ENCODE results near the gene IFNGR1. TPM values are rescaled to one million over a fixed set of nuclear protein-coding genes. Genes with fewer than 3 reads are reported as not detected.

IFNGR1 gene
- total RNA-seq, 5 donors from 2014 or later (not counting 1 experiment from before 2014, with no cell fraction given), result 23.6 to 42.4 (median 28.5) TPM

- H3K9me3 Mint-ChIP-seq, result peaks cover 0 to 6% (median 0%) of the 10 kb centered on the region in 3 donors
- peaks cover 8 to 22% of the 10 kb centered on the region in 2 donors for H3K27me3 Mint-ChIP-seq
- H3K36me3 Mint-ChIP-seq, result no peaks in the 10 kb centered on the region
- DNase-seq (no peak), ATAC-seq (replicated peaks in 1 of 4) (no peak)
- H3K4me3 Mint-ChIP-seq, result no peak overlapping the region
- WGBS (ENCODE audit: insufficient coverage), result 94% methylated on average over 3 of the region's 5 CpGs
- H3K9me3 ChIP-seq, result no peaks in the 10 kb centered on the region
- H3K27ac ChIP-seq (ENCODE audit: low read length), result no peak overlapping the region
- H3K36me3 ChIP-seq (ENCODE audit: control insufficient read depth in 2 of 2, extremely low read depth in 1 of 2, insufficient read depth in 1 of 2, low read length in 1 of 2), result peaks cover 0 to 2% of the 10 kb centered on the region in 2 donors
- peaks cover 21 to 27% (median 23%) of the 10 kb centered on the region in 3 donors for H3K4me1 Mint-ChIP-seq
- no peak overlapping the region for H3K4me3 ChIP-seq (ENCODE audit: control insufficient read depth in 1 of 2, extremely low read depth in 1 of 2, low read length in 1 of 2)
- H3K4me1 ChIP-seq (ENCODE audit: control insufficient read depth in 1 of 2, extremely low read depth in 1 of 2, insufficient read depth in 2 of 2, low read length in 2 of 2), result peaks cover 0 to 20% of the 10 kb centered on the region in 2 experiments
- CTCF ChIA-PET, result interaction anchor here in 1 of 2 donors (1.0 kb wide), 1 partner anchor 36 kb away, joined by 3 read pairs; no protein-coding TSS in a partner anchor
- H3K27me3 ChIP-seq (replicated peaks in 1 of 2; ENCODE audit: control insufficient read depth in 2 of 2, extremely low read depth in 1 of 2, insufficient read depth in 2 of 2, low read length in 1 of 2), result no peaks in the 10 kb centered on the region
- H3K27ac Mint-ChIP-seq, result no peak overlapping the region
- POLR2A ChIA-PET, result no interaction called here
These were observed 57.2 kb downstream of the IFNGR1 start for GRCh38 chr6:137161949-137162348.

- H3K4me3 Mint-ChIP-seq, result no peak overlapping the region
- CTCF ChIA-PET, result interaction anchor here in 1 of 2 donors (0.7 kb wide), 1 partner anchor 901 kb away, joined by 3 read pairs; no protein-coding TSS in a partner anchor
- no peaks in the 10 kb centered on the region for H3K36me3 Mint-ChIP-seq
- no peak for ATAC-seq (replicated peaks in 1 of 4)
- H3K4me1 ChIP-seq (ENCODE audit: control insufficient read depth in 1 of 2, extremely low read depth in 1 of 2, insufficient read depth in 2 of 2, low read length in 2 of 2), result peaks cover 0 to 12% of the 10 kb centered on the region in 2 experiments
- H3K36me3 ChIP-seq (ENCODE audit: control insufficient read depth in 2 of 2, extremely low read depth in 1 of 2, insufficient read depth in 1 of 2, low read length in 1 of 2), result peaks cover 0 to 2% of the 10 kb centered on the region in 2 donors
- WGBS (ENCODE audit: insufficient coverage), result no CpG with 5 or more reads among the region's 3 CpGs
- H3K9me3 ChIP-seq, result no peaks in the 10 kb centered on the region
- H3K27ac Mint-ChIP-seq, result no peak overlapping the region
- H3K27me3 ChIP-seq (replicated peaks in 1 of 2; ENCODE audit: control insufficient read depth in 2 of 2, extremely low read depth in 1 of 2, insufficient read depth in 2 of 2, low read length in 1 of 2), result no peaks in the 10 kb centered on the region
- peaks cover 8 to 22% of the 10 kb centered on the region in 2 donors for H3K27me3 Mint-ChIP-seq
- no peak for DNase-seq
- H3K4me1 Mint-ChIP-seq, result peaks cover 24 to 29% (median 25%) of the 10 kb centered on the region in 3 donors
- POLR2A ChIA-PET, result interaction anchor here in 1 of 2 donors (0.5 kb wide), 1 partner anchor 11 kb away, joined by 8 read pairs; no protein-coding TSS in a partner anchor
- no peak overlapping the region for H3K27ac ChIP-seq (ENCODE audit: low read length)
- no peak overlapping the region for H3K4me3 ChIP-seq (ENCODE audit: control insufficient read depth in 1 of 2, extremely low read depth in 1 of 2, low read length in 1 of 2)
- peaks cover 0 to 6% (median 0%) of the 10 kb centered on the region in 3 donors for H3K9me3 Mint-ChIP-seq
These were observed 58.4 kb downstream of the IFNGR1 start for GRCh38 chr6:137160763-137161162.

GRCh38 chr6:137159912-137160311 lies 59.3 kb downstream of the IFNGR1 start:
- Mint-ChIP-seq H3K4me1 (peaks cover 20 to 26% (median 21%) of the 10 kb centered on the region in 3 donors), H3K36me3 (no peaks in the 10 kb centered on the region), H3K27me3 (peaks cover 8 to 22% of the 10 kb centered on the region in 2 donors), H3K27ac (no peak overlapping the region), H3K4me3 (no peak overlapping the region), H3K9me3 (peaks cover 0 to 6% (median 0%) of the 10 kb centered on the region in 3 donors)
- H3K27me3 ChIP-seq (replicated peaks in 1 of 2; ENCODE audit: control insufficient read depth in 2 of 2, extremely low read depth in 1 of 2, insufficient read depth in 2 of 2, low read length in 1 of 2), result no peaks in the 10 kb centered on the region
- ChIA-PET CTCF (no interaction called here), POLR2A (no interaction called here)
- peaks cover 0 to 2% of the 10 kb centered on the region in 2 donors for H3K36me3 ChIP-seq (ENCODE audit: control insufficient read depth in 2 of 2, extremely low read depth in 1 of 2, insufficient read depth in 1 of 2, low read length in 1 of 2)
- DNase-seq (no peak), ATAC-seq (replicated peaks in 1 of 4) (no peak)
- peaks cover 0 to 10% of the 10 kb centered on the region in 2 experiments for H3K4me1 ChIP-seq (ENCODE audit: control insufficient read depth in 1 of 2, extremely low read depth in 1 of 2, insufficient read depth in 2 of 2, low read length in 2 of 2)
- no peak overlapping the region for H3K4me3 ChIP-seq (ENCODE audit: control insufficient read depth in 1 of 2, extremely low read depth in 1 of 2, low read length in 1 of 2)
- no peaks in the 10 kb centered on the region for H3K9me3 ChIP-seq
- no peak overlapping the region for H3K27ac ChIP-seq (ENCODE audit: low read length)

GRCh38 chr6:137157601-137158000 lies 61.6 kb downstream of the IFNGR1 start:
- peaks cover 8 to 22% of the 10 kb centered on the region in 2 donors for H3K27me3 Mint-ChIP-seq
- H3K27ac Mint-ChIP-seq, result no peak overlapping the region

GRCh38 chr6:137156650-137157049 lies 62.5 kb downstream of the IFNGR1 start:
- CTCF ChIA-PET, result no interaction called here
- Histone ChIP-seq H3K4me3 (ENCODE audit: control insufficient read depth in 1 of 2, extremely low read depth in 1 of 2, low read length in 1 of 2) (no peak overlapping the region), H3K27ac (ENCODE audit: low read length) (no peak overlapping the region), H3K27me3 (replicated peaks in 1 of 2; ENCODE audit: control insufficient read depth in 2 of 2, extremely low read depth in 1 of 2, insufficient read depth in 2 of 2, low read length in 1 of 2) (no peaks in the 10 kb centered on the region), H3K9me3 (no peaks in the 10 kb centered on the region), H3K4me1 (ENCODE audit: control insufficient read depth in 1 of 2, extremely low read depth in 1 of 2, insufficient read depth in 2 of 2, low read length in 2 of 2) (peaks cover 0 to 9% of the 10 kb centered on the region in 2 experiments), H3K36me3 (ENCODE audit: control insufficient read depth in 2 of 2, extremely low read depth in 1 of 2, insufficient read depth in 1 of 2, low read length in 1 of 2) (peaks cover 0 to 2% of the 10 kb centered on the region in 2 donors)
- peaks cover 5 to 18% of the 10 kb centered on the region in 2 donors for H3K27me3 Mint-ChIP-seq
- peaks cover 13 to 22% (median 13%) of the 10 kb centered on the region in 3 donors for H3K4me1 Mint-ChIP-seq
- ATAC-seq (replicated peaks in 1 of 4) (no peak), DNase-seq (no peak)
- no CpG with 5 or more reads among the region's 1 CpG for WGBS (ENCODE audit: insufficient coverage)
- no peak overlapping the region for H3K27ac Mint-ChIP-seq
- no peaks in the 10 kb centered on the region for H3K36me3 Mint-ChIP-seq
- H3K9me3 Mint-ChIP-seq, result no peaks in the 10 kb centered on the region
- POLR2A ChIA-PET, result interaction anchor here in 1 of 2 donors (1.1 kb wide), 1 partner anchor 10 kb away, joined by 3 read pairs; no protein-coding TSS in a partner anchor
- no peak overlapping the region for H3K4me3 Mint-ChIP-seq

More at GRCh38 chr6:137157601-137158000, 61.6 kb downstream of the IFNGR1 start:
- CTCF ChIA-PET, result no interaction called here
- Histone ChIP-seq H3K4me1 (ENCODE audit: control insufficient read depth in 1 of 2, extremely low read depth in 1 of 2, insufficient read depth in 2 of 2, low read length in 2 of 2) (peaks cover 0 to 9% of the 10 kb centered on the region in 2 experiments), H3K27me3 (replicated peaks in 1 of 2; ENCODE audit: control insufficient read depth in 2 of 2, extremely low read depth in 1 of 2, insufficient read depth in 2 of 2, low read length in 1 of 2) (no peaks in the 10 kb centered on the region), H3K27ac (ENCODE audit: low read length) (no peak overlapping the region), H3K9me3 (no peaks in the 10 kb centered on the region), H3K4me3 (ENCODE audit: control insufficient read depth in 1 of 2, extremely low read depth in 1 of 2, low read length in 1 of 2) (no peak overlapping the region), H3K36me3 (ENCODE audit: control insufficient read depth in 2 of 2, extremely low read depth in 1 of 2, insufficient read depth in 1 of 2, low read length in 1 of 2) (peaks cover 0 to 2% of the 10 kb centered on the region in 2 donors)
- 100% methylated on average over 2 of the region's 4 CpGs for WGBS (ENCODE audit: insufficient coverage)
- no peak for ATAC-seq (replicated peaks in 1 of 4)
- DNase-seq, result no peak
- Mint-ChIP-seq H3K9me3 (no peaks in the 10 kb centered on the region), H3K4me1 (peaks cover 13 to 22% (median 13%) of the 10 kb centered on the region in 3 donors), H3K36me3 (no peaks in the 10 kb centered on the region), H3K4me3 (no peak overlapping the region)
- POLR2A ChIA-PET, result no interaction called here

GRCh38 chr6:137155830-137156229 lies 63.4 kb downstream of the IFNGR1 start:
- H3K27me3 ChIP-seq (replicated peaks in 1 of 2; ENCODE audit: control insufficient read depth in 2 of 2, extremely low read depth in 1 of 2, insufficient read depth in 2 of 2, low read length in 1 of 2), result no peaks in the 10 kb centered on the region
- Mint-ChIP-seq H3K27me3 (peaks cover 5 to 14% of the 10 kb centered on the region in 2 donors), H3K27ac (peak overlapping the region in 1 of 2 donors; percentile 60), H3K4me1 (peaks cover 13 to 19% (median 13%) of the 10 kb centered on the region in 3 donors), H3K9me3 (no peaks in the 10 kb centered on the region), H3K36me3 (no peaks in the 10 kb centered on the region), H3K4me3 (peak overlapping the region in 1 of 3 donors; percentile 54)
- no peak overlapping the region for H3K27ac ChIP-seq (ENCODE audit: low read length)
- POLR2A ChIA-PET, result interaction anchor here in 1 of 2 donors (0.6 to 1.1 kb wide), 2 partner anchors 10 to 551 kb away, joined by 3 read pairs; no protein-coding TSS in a partner anchor
- CTCF ChIA-PET, result interaction anchor here in 1 of 2 donors (1.1 kb wide), 1 partner anchor 61 kb away, joined by 5 read pairs; no protein-coding TSS in a partner anchor
- DNase-seq (peak in 14 of 35 experiments; percentile 5 to 71 (median 14)), ATAC-seq (replicated peaks in 1 of 4) (peak; percentile 61 to 93 (median 84))
- no peaks in the 10 kb centered on the region for H3K9me3 ChIP-seq
- peaks cover 0 to 9% of the 10 kb centered on the region in 2 experiments for H3K4me1 ChIP-seq (ENCODE audit: control insufficient read depth in 1 of 2, extremely low read depth in 1 of 2, insufficient read depth in 2 of 2, low read length in 2 of 2)
- H3K36me3 ChIP-seq (ENCODE audit: control insufficient read depth in 2 of 2, extremely low read depth in 1 of 2, insufficient read depth in 1 of 2, low read length in 1 of 2), result peaks cover 0 to 2% of the 10 kb centered on the region in 2 donors
- H3K4me3 ChIP-seq (ENCODE audit: control insufficient read depth in 1 of 2, extremely low read depth in 1 of 2, low read length in 1 of 2), result no peak overlapping the region
- WGBS (ENCODE audit: insufficient coverage), result no CpG with 5 or more reads among the region's 2 CpGs
